Transverse colon (tissue), 4 donors: ENCODE data around the gene MAP3K1. TPM values are rescaled to one million over a fixed set of nuclear protein-coding genes. Genes with fewer than 3 reads are reported as not detected.

ENCODE experiments used
- DNase-seq: peaks from one replicate; pipeline ENCODE4 v3.0.0-alpha.2; 2019
- H3K27ac ChIP-seq, 4 donors: fragments of 200-600 bp; sonication (generic); 2 replicates each; pipeline ENCODE4 v1.5.1; 2016 to 2018; ENCODE audit warnings: inconsistent platforms in 4 of 4
- H3K27me3 ChIP-seq: fragments of 200-600 bp; sonication (generic); 2 replicates; pipeline ENCODE4 v1.5.1; 2017; ENCODE audit warnings: inconsistent platforms
- H3K36me3 ChIP-seq, 4 donors: fragments of 200-600 bp; sonication (generic); 2 replicates each; pipeline ENCODE4 v1.5.1; 2017 to 2019; ENCODE audit warnings: inconsistent platforms in 4 of 4
- H3K4me1 ChIP-seq, 4 donors: fragments of 200-600 bp; sonication (generic); 2 replicates each; pipeline ENCODE4 v1.5.1; 2017 to 2020; ENCODE audit warnings: inconsistent platforms in 4 of 4
- H3K4me3 ChIP-seq, 4 donors: fragments of 200-600 bp; sonication (generic); 1 replicate in 1 of 4; 2 replicates in 3 of 4; pipeline versions ENCODE4 v1.5.1 to v1.6.1; 2017 to 2019; ENCODE audit warnings: inconsistent platforms in 4 of 4
- H3K9me3 ChIP-seq, 2 donors: fragments of 200-600 bp; sonication (generic); 2 replicates each; pipeline ENCODE4 v1.5.1; 2017 to 2019; ENCODE audit warnings: inconsistent platforms in 2 of 2
- CTCF ChIP-seq, 5 experiments: fragments of 200-600 bp in 3 of 5; fragments of 450-650 bp in 2 of 5; sonication (generic) in 3 of 5; IDR thresholded peaks; 1 replicate in 2 of 5; 2 replicates in 3 of 5; pipeline ENCODE4 v1.5.1; 2016 to 2017; ENCODE audit warnings: antibody characterized with exemption in 5 of 5, inconsistent platforms in 3 of 5, mild to moderate bottlenecking in 2 of 5, moderate library complexity in 1 of 5
- EP300 ChIP-seq: sonication (generic); formaldehyde crosslinking; IDR thresholded peaks from one replicate; pipeline ENCODE4 v1.6.1; 2017; ENCODE audit warnings: antibody characterized with exemption, low read depth
- POLR2A ChIP-seq: fragments of 450-650 bp; IDR thresholded peaks from one replicate; pipeline ENCODE4 v1.6.1; 2016; ENCODE audit warnings: antibody characterized with exemption, mild to moderate bottlenecking, moderate library complexity
- POLR2AphosphoS5 ChIP-seq, 3 donors: sonication (generic); formaldehyde crosslinking; IDR thresholded peaks; one replicate each; pipeline ENCODE4 v1.6.1; 2016; ENCODE audit warnings: antibody characterized with exemption in 3 of 3
- WGBS, 2 donors: methylation state at CpG; one replicate each; pipeline ENCODE4 v1.1.5; 2018; ENCODE audit warnings: low coverage in 1 of 2; 5-methylcytosine and 5-hydroxymethylcytosine counted together
- in situ Hi-C, 4 donors: fragments of 200-750 bp; cut with MboI; loops; one replicate each; pipeline versions ENCODE4 v1.15.0 to v1.15.1; 2017; ENCODE audit warnings: low sequenced_read_pairs in 3 of 4, low pct_ligation_motif_present in 1 of 4, low pct_unique_long_range_greater_than_20kb in 1 of 4
- intact Hi-C: fragments of 100-400 bp; cut with DNase I; formaldehyde crosslinking; loops from one replicate; pipeline ENCODE4 v1.15.1; 2023; ENCODE audit warnings: low total_unique reads
- total RNA-seq, 4 donors: library from RNA; depleted of rRNA; stranded (reverse); fragments of >200 nt; gene quantifications; one replicate each; pipeline ENCODE4 v1.1.0, GENCODE V29; 2016

The MAP3K1 gene
- total RNA-seq, 4 donors from 2014 or later = 8.6 to 17.3 (median 12.4) TPM

DNA sequence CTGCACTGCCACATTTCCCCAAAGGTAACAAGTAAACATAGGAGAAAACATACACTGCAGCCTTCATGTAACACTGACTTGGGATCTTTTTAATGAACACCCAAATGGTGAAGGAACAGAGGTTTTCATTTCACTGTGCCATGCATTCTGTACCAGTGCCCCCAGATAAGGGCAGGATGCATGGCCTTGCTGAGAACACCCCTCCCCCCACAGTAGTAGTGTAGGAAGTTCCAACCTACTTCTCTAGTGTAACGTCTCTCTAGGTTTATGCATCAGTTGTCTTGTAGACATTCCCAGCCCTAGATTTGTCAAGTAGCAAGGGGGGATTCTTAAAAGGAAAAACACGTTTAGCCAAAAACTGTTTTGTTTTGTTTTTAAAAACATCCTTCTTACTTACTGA, 29.9 kb downstream of the MAP3K1 start:
- intact Hi-C loops (no loop called here), in situ Hi-C loops (loop anchor here in 1 of 4 donors (25.0 kb wide), 1 partner anchor 908 kb away; no protein-coding TSS in a partner anchor)
- Histone ChIP-seq H3K4me3 (no peak overlapping the region), H3K36me3 (no peaks in the 10 kb centered on the region), H3K27ac (no peak overlapping the region), H3K9me3 (no peaks in the 10 kb centered on the region), H3K27me3 (no peaks in the 10 kb centered on the region), H3K4me1 (peaks cover 0 to 51% (median 11%) of the 10 kb centered on the region in 4 donors)
- DNase-seq = no peak
- no peak for TF ChIP-seq POLR2A
- no peak for TF ChIP-seq CTCF (IDR thresholded peaks at IDR 0.05)
- TF ChIP-seq POLR2AphosphoS5 (IDR thresholded peaks at IDR 0.05) = no peak
- TF ChIP-seq EP300 = no peak
- 50 to 88% methylated on average over 1 to 2 of the region's 2 CpGs for WGBS, 2 donors

DNA sequence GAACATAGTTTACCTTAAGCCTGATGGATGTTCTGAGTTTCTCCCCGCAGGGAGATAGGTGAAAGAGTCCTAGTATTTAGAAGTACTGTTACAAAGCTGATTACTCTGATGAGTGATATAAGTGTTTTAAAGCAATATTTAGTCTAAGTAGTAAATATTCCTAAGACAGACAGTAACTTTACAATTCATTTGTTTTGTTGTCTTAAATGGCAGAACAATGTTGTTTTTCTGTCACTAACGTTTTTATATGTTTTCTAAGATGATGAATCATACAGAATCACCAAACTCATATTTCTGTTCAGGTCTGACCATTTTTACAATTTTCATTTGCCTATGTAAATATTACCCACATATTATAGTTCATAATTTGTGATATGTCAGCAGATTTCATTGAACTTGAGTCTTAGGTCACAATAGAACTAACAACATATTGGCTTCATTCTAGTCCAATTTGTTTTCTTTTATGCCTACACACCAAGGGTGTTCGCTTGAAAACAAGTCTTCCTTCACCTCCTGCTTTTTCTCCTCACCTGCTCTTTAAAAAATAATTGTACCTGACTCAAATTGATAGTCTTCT, 30.6 kb downstream of the MAP3K1 start:
- intact Hi-C loops (no loop called here), in situ Hi-C loops (loop anchor here in 1 of 4 donors (25.0 kb wide), 1 partner anchor 909 kb away; no protein-coding TSS in a partner anchor)
- 44 to 71% methylated on average over 2 to 3 of the region's 3 CpGs for WGBS, 2 donors
- Histone ChIP-seq H3K27me3 (no peaks in the 10 kb centered on the region), H3K4me1 (peaks cover 0 to 52% (median 15%) of the 10 kb centered on the region in 4 donors), H3K9me3 (no peaks in the 10 kb centered on the region), H3K36me3 (no peaks in the 10 kb centered on the region), H3K27ac (no peak overlapping the region), H3K4me3 (no peak overlapping the region)
- TF ChIP-seq POLR2AphosphoS5 (IDR thresholded peaks at IDR 0.05) (no peak), EP300 (no peak), CTCF (IDR thresholded peaks at IDR 0.05) (no peak), POLR2A (no peak)
- no peak for DNase-seq

DNA sequence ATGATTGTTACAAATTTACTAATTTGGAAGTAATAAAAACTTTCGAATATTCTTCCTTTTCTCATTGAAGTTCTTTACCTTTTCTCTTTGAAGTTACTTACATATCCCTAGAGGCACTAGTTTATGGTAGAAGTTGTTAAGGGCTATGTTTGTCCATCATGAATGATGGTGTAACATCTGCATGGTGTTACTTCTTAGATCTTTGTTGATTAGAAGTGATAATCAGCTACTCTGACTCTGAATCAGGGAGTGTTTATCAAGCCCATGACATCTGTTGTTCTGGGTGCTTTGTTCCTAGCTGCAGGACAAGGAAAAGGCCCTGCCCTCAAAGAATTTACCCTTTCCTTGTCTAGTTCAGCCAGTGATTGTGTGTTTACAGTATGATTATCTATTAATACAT, 32.9 kb downstream of the MAP3K1 start:
- no peak for DNase-seq
- intact Hi-C loops = no loop called here
- H3K4me3 ChIP-seq = no peak overlapping the region
- in situ Hi-C loops = loop anchor here in 1 of 4 donors (25.0 kb wide), 1 partner anchor 911 kb away; no protein-coding TSS in a partner anchor
- H3K27ac ChIP-seq = no peak overlapping the region
- WGBS, 2 donors = 33 to 60% methylated on average over 1 of the region's 1 CpG
- no peaks in the 10 kb centered on the region for H3K36me3 ChIP-seq
- no peak for TF ChIP-seq CTCF (IDR thresholded peaks at IDR 0.05)
- TF ChIP-seq EP300 = no peak
- no peak for TF ChIP-seq POLR2A
- TF ChIP-seq POLR2AphosphoS5 (IDR thresholded peaks at IDR 0.05) = no peak
- no peaks in the 10 kb centered on the region for H3K9me3 ChIP-seq
- H3K27me3 ChIP-seq = no peaks in the 10 kb centered on the region
- H3K4me1 ChIP-seq = peaks cover 0 to 74% (median 28%) of the 10 kb centered on the region in 4 donors

DNA sequence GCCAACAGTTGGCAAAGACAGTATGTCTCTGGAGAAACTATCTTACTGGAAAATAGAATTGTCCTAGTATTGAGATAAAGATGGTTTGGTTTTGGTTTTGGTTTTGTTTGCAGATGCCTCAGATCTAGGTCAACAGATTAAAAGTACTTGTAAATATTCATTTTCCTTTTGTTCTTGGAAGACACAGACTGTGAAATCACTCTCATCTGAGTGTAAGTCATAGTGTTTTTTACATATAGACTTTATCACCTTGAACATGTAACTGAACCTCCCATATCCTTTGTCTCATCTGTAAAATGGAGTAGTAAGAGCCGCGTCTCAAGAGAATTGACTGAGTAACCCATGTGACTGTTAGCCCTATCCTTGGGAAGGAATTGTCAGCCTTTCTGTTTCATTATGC, 34.3 kb downstream of the MAP3K1 start:
- TF ChIP-seq CTCF (IDR thresholded peaks at IDR 0.05) (no peak), POLR2A (no peak), EP300 (no peak), POLR2AphosphoS5 (IDR thresholded peaks at IDR 0.05) (no peak)
- no peak for DNase-seq
- Histone ChIP-seq H3K4me1 (peaks cover 0 to 86% (median 26%) of the 10 kb centered on the region in 4 donors), H3K27ac (no peak overlapping the region), H3K4me3 (no peak overlapping the region), H3K9me3 (no peaks in the 10 kb centered on the region), H3K36me3 (no peaks in the 10 kb centered on the region), H3K27me3 (no peaks in the 10 kb centered on the region)
- WGBS, 2 donors = 94 to 97% methylated on average over 2 of the region's 2 CpGs
- intact Hi-C loops = no loop called here
- in situ Hi-C loops = loop anchor here in 2 of 4 donors (25.0 kb wide), 2 partner anchors 862 to 912 kb away; partner anchors contain the start of gene IL6ST (in 1 of the 2)
